ENCODE results near the gene THEM4.

THEM4 gene

GRCh38 chr1:151909167-151910149 lies at the start of gene THEM4:
TSS of gene THEM4 (minus strand) at chr1:151909511. CDS start at chr1:151909458, 53 bp downstream.
- DNase-seq, result peak; percentile 93

GRCh38 chr1:151958959-151959358 lies 49.6 kb upstream of the THEM4 start:
- no peak for DNase-seq

- no peak for DNase-seq
Measured at GRCh38 chr1:151956957-151957497, 47.7 kb upstream of the THEM4 start.

DNA sequence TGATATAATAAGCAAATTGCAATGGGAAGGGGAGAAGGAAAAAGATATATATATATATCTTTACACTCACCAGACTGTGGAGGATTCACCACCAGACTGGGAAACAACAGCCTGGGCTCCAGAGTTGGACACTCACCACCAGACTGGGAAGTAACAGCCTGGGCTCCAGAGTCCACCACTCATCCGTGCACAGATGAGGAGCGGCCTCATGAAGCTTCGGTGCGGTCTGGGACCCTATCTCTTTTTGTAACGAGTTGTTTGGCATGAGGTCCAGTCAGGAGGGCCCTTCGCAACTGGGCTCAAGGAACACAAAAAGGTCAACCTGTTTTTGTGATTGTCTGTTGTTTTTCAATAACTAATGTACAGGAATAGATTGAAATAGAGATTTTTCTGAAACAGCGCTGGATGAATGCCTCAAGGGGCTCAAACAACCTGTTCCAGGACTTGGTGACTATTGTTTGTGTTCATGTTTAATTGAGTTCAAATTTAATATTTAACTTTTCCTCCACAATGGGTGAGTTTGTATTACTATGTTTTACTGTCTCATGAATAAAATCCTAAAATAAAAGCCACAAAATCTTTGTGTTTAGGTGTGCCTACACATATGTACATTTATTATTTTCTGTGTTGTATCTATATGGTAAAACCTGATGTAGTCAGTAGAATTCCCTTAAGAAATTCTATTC lies 44.2 kb upstream of the THEM4 start:
- DNase-seq, result no peak

GRCh38 chr1:151952811-151953210 lies 43.5 kb upstream of the THEM4 start:
- no peak for DNase-seq

- no peak for DNase-seq
Measured at GRCh38 chr1:151949371-151950193, 40.3 kb upstream of the THEM4 start.

DNA sequence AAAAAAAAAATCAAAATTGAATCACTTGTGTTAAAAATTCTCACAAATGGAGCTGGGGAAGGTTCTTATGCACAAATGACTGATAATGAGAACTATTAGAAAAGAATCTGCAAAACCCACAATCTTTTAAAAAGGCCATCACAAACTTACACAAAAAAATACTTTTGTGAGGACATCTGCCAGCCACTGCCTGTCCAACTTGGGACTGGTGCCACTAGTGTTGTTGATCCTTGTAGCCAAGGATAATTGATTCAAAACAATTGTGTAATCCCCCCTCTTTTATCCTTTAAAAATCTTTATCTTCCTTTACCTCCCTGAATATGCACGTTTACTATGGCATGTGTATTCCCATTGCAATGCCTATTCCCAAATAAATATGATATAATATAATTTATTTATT lies 39.2 kb upstream of the THEM4 start:
- DNase-seq, result no peak

- DNase-seq, result no peak
Measured at GRCh38 chr1:151947140-151947539, 37.8 kb upstream of the THEM4 start.

DNA sequence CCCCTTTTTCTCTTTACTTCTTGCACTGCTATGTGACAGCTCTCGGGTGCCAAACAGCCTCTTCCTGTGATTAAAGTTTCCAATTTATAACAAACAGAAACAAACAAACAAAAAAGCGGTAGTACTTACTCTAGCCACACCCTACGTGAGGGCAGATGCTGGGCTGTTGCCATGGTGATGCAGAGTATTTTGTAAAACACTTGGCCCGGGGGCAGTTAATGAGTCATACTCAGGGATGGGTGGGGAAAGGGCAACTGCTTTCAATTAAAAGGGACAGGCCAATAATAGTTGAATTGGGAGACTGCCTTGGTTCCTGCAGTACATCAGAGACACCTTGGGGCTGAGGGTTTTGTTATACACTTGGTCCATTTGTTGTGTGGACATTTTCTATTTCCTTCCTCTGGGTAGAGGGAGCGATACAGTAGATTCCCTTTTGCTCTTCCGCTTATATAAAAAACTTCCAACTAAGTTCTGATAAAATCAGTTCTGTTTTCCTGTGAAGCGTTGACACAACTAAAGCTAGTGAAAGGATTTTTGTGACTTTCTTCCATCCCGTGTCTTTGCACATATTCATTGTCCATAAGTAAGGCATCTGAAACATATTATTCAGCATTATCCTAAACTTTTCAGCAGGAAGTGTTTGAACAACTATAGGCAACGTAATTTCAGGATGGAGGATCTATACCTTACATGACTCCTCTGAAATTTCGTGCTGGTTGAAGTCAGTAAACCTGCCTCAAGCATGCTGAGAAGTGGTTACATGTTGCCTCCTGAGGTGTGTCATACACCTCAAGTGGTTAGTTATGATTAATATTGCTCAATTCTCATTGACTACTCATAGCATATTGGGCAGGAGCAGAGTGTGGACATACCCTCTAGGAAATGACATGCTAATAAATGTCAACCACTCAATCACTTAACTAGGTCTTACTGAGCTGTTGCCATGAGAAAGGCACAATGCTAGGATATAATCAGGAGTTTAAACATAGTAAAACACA lies 36.7 kb upstream of the THEM4 start:
- peak; percentile 95 for DNase-seq

DNA sequence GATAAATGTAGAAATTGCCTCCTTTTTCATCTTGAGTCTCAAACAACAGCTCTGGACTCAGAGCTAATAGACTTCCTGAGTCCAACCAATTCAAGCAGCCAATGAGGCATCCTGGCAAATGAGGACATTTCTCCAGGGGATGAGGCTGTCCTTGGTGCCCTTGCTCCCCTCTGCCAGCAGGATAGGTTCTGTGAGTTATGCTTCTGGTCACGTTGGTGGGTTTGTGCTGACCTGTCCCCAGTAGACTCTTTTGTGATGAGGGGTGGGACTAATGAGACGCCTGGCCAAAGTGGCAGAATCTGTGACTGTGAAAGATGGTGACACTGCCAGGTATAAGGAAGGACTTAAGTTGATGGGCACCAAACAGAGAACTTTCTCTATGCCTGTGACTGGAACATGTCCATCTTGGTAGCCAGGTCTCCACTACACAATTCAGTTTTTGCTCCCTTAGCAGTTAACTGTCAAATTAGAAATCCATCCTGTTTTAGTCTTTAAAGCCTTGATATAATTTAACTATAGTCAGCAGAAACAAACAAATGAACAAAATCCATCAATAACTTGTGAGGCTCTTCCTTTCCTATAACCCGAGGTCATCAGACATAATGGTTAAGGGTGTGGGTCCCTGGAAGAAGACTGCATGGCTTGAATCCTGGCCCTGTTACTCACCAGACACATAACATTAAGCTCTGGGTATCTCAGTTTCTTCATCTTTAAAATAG lies 35.7 kb upstream of the THEM4 start:
- DNase-seq, result peak; percentile 30

DNA sequence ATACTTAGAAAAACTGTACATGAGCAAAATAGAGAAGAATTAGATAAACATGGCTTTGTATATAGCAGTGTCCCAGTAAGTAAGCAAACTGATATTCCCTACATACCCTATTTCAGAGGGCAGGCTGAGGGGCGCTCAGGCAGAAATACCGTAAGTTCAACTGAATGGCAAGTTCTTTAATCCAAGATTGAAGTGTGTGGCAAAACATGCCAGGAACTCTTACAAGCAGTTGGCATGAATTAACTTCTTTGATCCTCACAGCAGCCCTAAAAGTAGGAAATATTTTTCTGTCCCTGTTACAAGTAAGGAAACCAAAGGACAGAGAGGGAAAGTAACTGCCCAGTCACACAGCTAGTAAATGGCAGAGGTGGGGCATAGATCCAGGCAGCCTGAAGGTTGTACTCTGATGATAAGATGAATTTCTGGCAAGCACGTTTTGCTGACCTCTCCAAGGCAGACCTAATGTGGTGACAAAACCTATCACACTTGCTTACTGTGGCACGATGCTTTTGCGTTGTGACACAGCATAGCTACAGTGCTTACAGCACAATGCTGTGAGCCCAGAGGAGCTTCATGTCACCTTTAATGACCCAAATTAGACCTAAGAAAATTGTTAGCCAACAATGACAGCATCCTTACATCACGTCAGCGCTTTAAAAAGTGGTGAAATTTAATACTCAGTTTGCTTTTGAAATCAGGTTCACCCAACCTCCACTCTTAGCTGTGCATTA lies 35.0 kb upstream of the THEM4 start:
- peak; percentile 38 for DNase-seq

DNA sequence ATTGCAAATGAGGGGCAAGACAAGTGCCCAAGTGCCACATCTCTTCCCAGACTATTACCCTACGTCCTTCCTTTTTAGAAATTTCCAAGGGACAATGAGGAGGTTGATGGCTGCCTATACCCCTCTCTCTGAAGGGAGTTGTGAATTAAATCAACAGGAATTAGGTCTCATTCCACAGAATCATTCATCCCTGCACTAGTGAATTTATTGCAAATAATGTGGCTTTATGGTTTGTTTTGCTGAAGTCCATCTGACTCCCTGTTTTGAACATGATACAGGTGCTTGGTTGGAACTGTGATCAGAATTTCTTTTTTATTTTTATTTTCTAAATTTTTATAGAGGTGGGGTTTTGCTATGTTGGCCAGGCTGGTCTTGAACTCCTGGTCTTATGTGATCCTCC lies 34.3 kb upstream of the THEM4 start:
- DNase-seq, result no peak

DNA sequence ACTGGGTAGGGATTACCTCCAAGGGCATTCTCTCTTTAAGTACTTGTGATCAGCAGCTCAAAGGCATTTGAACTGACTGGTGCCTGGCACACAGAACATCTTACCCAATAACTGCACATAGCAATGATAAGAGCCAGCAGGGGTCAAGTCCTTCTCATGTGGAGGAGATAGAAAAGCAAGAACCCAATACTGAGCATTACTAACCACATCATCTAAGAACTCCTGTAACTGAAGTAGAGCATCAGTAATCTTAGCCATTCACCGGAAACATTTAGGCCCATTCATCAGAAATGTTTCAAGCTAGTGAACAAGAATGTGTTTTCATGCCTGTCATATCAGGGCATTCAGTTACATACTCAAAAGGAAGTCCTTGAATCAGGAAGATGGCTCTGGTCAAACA lies 33.6 kb upstream of the THEM4 start:
- DNase-seq, result no peak

DNA sequence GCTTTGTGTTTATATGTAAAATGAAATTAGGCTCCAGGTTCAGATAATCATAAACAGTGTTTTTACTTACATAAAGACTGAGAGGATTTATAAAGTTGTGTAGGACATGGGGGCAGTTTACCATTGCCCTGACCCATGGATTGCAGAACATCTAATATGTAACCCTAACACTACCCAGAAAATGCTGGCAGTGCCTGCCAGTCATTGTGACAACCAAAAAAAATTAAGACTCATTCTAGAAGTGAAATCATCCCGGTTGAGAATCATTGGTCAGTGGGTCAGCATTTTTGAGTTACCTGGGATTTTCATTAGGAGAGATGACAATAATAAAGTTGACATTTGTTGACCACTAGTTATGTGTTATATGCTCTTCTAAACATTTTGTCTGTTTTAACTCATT lies 31.2 kb upstream of the THEM4 start:
- no peak for DNase-seq

DNA sequence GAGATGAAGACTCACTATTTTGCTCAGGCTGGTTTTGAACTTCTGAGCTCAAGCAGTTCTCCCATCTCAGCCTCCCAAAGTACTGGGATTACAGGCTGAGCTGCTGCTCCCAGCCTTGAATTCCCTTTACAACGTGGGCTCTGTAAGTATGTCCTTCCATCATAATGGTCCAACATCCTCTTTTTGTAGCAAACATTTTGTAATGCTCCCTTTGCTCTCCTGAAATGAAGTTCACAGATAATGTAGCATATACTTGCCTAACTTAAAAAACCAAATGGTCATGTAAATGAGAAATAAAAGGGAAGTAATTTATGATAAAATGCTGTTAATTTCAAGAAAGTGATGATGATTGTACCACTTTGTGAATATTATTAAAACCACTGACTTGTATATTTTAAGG lies 30.5 kb upstream of the THEM4 start:
- no peak for DNase-seq

DNA sequence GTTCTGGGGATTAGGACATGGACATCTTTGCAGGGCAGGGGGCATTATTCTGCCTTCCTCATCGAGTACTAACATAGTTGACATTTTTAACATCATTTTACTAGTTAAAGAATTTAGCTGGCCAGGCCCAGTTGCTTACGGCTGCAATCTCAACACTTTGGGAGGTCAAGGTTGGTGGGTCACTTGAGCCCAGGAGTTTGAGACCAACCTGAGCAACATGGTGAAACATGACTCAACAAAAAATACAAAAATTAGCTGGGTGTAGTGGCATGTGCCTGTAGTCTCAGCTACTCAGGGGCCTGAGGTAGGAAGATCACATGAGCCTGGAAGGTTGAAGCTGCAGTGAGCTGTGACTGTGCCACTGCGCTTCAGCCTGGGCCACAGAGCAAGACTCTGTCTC lies 29.8 kb upstream of the THEM4 start:
- DNase-seq, result no peak

DNA sequence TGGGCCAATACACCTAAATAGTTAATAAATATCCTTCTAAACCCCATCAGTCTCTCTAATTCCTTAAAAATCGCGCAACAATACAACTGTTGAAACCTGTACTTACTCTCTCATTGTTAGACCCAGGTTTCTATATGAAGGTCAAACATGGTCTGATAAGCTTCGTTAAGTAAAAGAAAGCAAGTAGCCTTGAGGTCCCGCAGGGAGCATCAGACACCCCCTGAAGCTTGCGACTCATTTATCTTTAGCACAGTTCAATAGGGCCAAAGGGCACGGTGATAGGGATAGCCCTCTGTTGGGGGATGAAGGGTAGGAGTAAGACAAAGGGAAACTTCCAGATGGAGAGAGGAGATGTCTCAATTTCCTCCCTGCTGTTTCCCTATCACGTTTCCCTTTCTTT lies 27.3 kb upstream of the THEM4 start:
- DNase-seq, result no peak

GRCh38 chr1:151935894-151936602 lies 26.7 kb upstream of the THEM4 start:
- no peak for DNase-seq

DNA sequence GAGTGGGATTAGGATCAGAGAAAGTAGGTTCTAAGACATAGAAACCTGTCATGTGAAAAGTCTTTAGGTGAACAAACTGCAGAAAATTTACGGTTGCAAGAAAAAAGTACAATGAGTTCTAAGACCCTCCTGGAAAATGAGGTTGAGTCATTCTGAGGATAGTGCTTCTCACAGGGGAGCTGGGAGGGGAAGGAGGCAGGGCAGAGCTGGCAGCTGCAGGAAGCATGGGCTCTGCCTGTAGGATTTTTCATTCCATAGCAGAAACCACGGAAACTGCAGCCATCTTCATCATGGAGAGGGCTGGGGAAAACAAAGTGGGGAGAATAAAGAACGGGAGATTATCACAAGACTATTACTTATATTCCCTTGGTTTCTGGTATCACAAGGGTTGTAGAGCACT lies 25.8 kb upstream of the THEM4 start:
- DNase-seq, result no peak

All from CD4-positive, alpha-beta T cell treated with Interleukin-12 subunit alpha and Interleukin-12 subunit beta, for 1 hour (primary cell).